Endodermal cell (in vitro differentiated cells): Measurements from ENCODE around the gene GTF3C1. TPM values are rescaled to one million over a fixed set of nuclear protein-coding genes. Genes with fewer than 3 reads are reported as not detected.

ENCODE experiments used
- DNase-seq: peaks from one replicate; pipeline ENCODE4 v3.0.0-alpha.2; 2017
- H3K27ac ChIP-seq: 2 replicates; pipeline ENCODE4 v1.5.1; 2013; ENCODE audit warnings: mild to moderate bottlenecking, low read depth, low read length, moderate library complexity
- H3K27me3 ChIP-seq: 2 replicates; pipeline ENCODE4 v1.6.1; 2013; ENCODE audit warnings: mild to moderate bottlenecking, low read length, moderate library complexity; ENCODE audit not compliant: insufficient read depth, control insufficient read depth, poor library complexity, severe bottlenecking
- H3K36me3 ChIP-seq: 2 replicates; pipeline ENCODE4 v1.7.0; 2013; ENCODE audit warnings: mild to moderate bottlenecking, low read length, moderate library complexity; ENCODE audit not compliant: control insufficient read depth, insufficient read depth
- H3K4me1 ChIP-seq: one replicate; pipeline ENCODE4 v1.7.0; 2013; ENCODE audit warnings: low read length; ENCODE audit not compliant: control insufficient read depth, insufficient read depth
- H3K4me3 ChIP-seq: 2 replicates; pipeline ENCODE4 v1.5.1; 2013; ENCODE audit warnings: mild to moderate bottlenecking, low read length, moderate library complexity
- H3K9ac ChIP-seq: 2 replicates; pipeline ENCODE4 v1.6.1; 2013; ENCODE audit warnings: mild to moderate bottlenecking, low read length, moderate library complexity; ENCODE audit not compliant: poor library complexity, severe bottlenecking; ENCODE audit errors: extremely low read depth
- H3K9me3 ChIP-seq: 2 replicates; pipeline ENCODE4 v1.6.1; 2013; ENCODE audit warnings: mild to moderate bottlenecking, low read length, moderate library complexity; ENCODE audit not compliant: control insufficient read depth
- H3K27ac Mint-ChIP-seq: 2 replicates; pipeline ENCODE4 v1.8.0; 2020; ENCODE audit warnings: mixed read lengths
- H3K27me3 Mint-ChIP-seq: 2 replicates; pipeline ENCODE4 v1.8.0; 2021; ENCODE audit warnings: mild to moderate bottlenecking, mixed read lengths; ENCODE audit not compliant: insufficient read depth
- H3K36me3 Mint-ChIP-seq: 2 replicates; pipeline ENCODE4 v1.8.0; 2020; ENCODE audit warnings: low read depth, mixed read lengths
- H3K4me1 Mint-ChIP-seq: 2 replicates; pipeline ENCODE4 v1.8.0; 2020; ENCODE audit warnings: mixed read lengths
- H3K4me3 Mint-ChIP-seq: 2 replicates; pipeline ENCODE4 v1.8.0; 2020; ENCODE audit warnings: mild to moderate bottlenecking, moderate library complexity, mixed read lengths
- H3K9me3 Mint-ChIP-seq: 2 replicates; pipeline ENCODE4 v1.8.0; 2020; ENCODE audit warnings: mild to moderate bottlenecking, mixed read lengths
- WGBS, 2 experiments: methylation state at CpG; one replicate each; pipeline versions ENCODE4 v1.1.5 to v1.1.7; 2013; ENCODE audit warnings: missing lambda C conversion rate in 2 of 2, mixed read lengths in 1 of 2; ENCODE audit not compliant: insufficient coverage in 1 of 2, insufficient read length in 1 of 2; 5-methylcytosine and 5-hydroxymethylcytosine counted together
- total RNA-seq, 2 donors: library from RNA; stranded (reverse); fragmentation: NEBNext Ultra II Directional in 1 of 2; extraction: Animal tissue kit (Norgen Biotek cat#: 25700) in 1 of 2; gene quantifications; 2 replicates in 1 of 2; 3 replicates in 1 of 2; pipeline ENCODE4 v1.2.1, GENCODE V29; 2021
- TF ChIP-seq, protein P1 (sequence below): fragments of 200-600 bp; sonication (generic); conservative IDR thresholded peaks from 2 replicates; pipeline ENCODE4 v1.5.0; 2021; ENCODE audit warnings: antibody characterized with exemption, mild to moderate bottlenecking

GTF3C1 gene
- total RNA-seq, 2 donors from 2014 or later = 138 TPM

DNA sequence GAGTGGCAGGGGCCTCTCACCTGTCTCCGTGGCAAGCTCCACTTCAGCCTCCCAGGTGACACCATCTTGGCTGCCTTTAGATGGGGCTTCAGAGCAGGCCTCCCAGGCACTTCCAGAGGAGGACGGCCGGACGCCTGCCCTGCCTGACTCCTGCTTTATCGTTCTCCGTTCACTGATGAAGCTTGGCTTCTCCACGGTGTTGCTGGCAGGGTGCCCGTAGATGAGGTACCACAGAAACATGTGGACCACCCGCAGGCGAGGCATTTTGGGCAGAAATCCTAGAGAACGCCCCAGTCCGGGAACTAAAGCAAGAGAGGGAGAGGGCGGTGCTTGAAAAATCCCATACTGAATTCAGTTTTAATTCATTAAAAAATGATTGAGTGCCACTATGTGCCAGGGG is 54.5 kb downstream of the GTF3C1 start:
- H3K4me1 ChIP-seq = peaks cover 3% of the 10 kb centered on the region
- TF ChIP-seq, protein P1, sequence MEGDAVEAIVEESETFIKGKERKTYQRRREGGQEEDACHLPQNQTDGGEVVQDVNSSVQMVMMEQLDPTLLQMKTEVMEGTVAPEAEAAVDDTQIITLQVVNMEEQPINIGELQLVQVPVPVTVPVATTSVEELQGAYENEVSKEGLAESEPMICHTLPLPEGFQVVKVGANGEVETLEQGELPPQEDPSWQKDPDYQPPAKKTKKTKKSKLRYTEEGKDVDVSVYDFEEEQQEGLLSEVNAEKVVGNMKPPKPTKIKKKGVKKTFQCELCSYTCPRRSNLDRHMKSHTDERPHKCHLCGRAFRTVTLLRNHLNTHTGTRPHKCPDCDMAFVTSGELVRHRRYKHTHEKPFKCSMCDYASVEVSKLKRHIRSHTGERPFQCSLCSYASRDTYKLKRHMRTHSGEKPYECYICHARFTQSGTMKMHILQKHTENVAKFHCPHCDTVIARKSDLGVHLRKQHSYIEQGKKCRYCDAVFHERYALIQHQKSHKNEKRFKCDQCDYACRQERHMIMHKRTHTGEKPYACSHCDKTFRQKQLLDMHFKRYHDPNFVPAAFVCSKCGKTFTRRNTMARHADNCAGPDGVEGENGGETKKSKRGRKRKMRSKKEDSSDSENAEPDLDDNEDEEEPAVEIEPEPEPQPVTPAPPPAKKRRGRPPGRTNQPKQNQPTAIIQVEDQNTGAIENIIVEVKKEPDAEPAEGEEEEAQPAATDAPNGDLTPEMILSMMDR = no peak
- H3K27me3 Mint-ChIP-seq = no peaks in the 10 kb centered on the region
- H3K36me3 ChIP-seq = peaks cover 98% of the 10 kb centered on the region
- H3K4me3 Mint-ChIP-seq = no peak overlapping the region
- H3K9me3 Mint-ChIP-seq = no peaks in the 10 kb centered on the region
- DNase-seq = no peak
- peaks cover 4% of the 10 kb centered on the region for H3K4me1 Mint-ChIP-seq
- H3K27ac ChIP-seq = no peak overlapping the region
- no peak overlapping the region for H3K27ac Mint-ChIP-seq
- 96% methylated on average over 12 to 13 of the region's 13 CpGs for WGBS, 2 experiments
- no peak overlapping the region for H3K4me3 ChIP-seq
- H3K36me3 Mint-ChIP-seq = peaks cover 83% of the 10 kb centered on the region
- H3K27me3 ChIP-seq = no peaks in the 10 kb centered on the region
- H3K9ac ChIP-seq = no peak overlapping the region
- H3K9me3 ChIP-seq = no peaks in the 10 kb centered on the region

DNA sequence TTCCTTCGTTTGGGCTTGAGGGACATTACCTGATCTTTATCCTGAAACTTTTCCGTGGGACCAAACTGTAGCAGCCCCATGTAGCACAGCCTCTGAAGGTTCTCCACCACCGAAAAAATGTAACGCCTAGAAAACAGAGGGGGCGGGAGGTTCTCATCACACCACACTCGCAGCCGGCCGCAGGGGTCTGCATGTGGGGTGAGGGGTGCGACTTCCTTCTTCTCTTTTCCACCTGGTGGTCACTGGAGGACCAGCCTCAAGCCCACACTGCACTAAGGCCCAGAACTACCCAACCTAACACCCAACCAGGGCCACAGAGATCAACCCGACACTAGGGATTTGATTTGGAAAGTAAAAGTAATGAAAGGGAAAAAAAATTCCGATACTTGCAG is 57.1 kb downstream of the GTF3C1 start:
- Histone ChIP-seq H3K36me3 (peaks cover 99% of the 10 kb centered on the region), H3K4me1 (peaks cover 3% of the 10 kb centered on the region), H3K27ac (no peak overlapping the region), H3K9ac (no peak overlapping the region), H3K4me3 (no peak overlapping the region), H3K9me3 (no peaks in the 10 kb centered on the region), H3K27me3 (no peaks in the 10 kb centered on the region)
- Mint-ChIP-seq H3K4me1 (peaks cover 4% of the 10 kb centered on the region), H3K27ac (peak overlapping the region; percentile 86), H3K36me3 (peaks cover 81% of the 10 kb centered on the region), H3K9me3 (no peaks in the 10 kb centered on the region), H3K27me3 (no peaks in the 10 kb centered on the region), H3K4me3 (no peak overlapping the region)
- DNase-seq = peak; percentile 82
- TF ChIP-seq, protein P1 = peak; percentile 50
- WGBS, 2 experiments = 89 to 96% methylated on average over 2 to 9 of the region's 11 CpGs

DNA sequence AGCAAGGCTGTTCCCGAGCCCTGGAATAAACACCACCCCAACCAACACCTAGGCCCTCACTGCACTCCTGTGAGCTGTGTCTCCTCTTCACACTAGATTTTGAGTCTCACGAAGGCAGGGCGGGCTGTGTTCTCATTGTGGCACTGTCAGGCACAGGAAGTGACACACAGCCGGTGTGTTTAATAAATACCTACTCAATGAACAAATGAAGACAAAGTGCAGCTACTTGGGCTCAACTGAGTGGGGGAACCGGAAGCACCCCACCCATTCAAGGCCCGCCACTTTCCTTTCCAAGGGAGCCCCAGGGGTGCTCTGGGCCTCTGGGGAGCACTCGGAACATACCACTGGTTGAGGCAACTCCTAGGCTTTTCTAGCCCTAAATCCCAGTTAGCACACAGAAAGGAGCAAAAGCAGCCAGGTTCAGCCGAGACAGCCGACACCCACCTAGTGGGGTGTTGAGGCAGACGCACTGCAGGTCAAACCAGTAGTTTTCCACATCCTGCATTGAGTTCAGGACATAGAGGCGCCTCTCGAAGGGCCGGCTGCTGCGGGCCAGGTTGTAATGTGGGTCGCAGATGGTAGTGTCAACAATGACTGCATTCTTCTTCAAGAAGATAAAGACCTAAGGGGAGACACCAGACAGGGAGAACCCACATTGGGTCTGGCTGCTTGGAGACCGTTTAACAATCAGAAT is 57.7 kb downstream of the GTF3C1 start:
- no peaks in the 10 kb centered on the region for H3K9me3 Mint-ChIP-seq
- H3K27ac Mint-ChIP-seq = peak overlapping the region; percentile 86

More for the DNA sequence above, 57.7 kb downstream of the GTF3C1 start:
- no peak overlapping the region for H3K4me3 Mint-ChIP-seq
- Histone ChIP-seq H3K36me3 (peaks cover 97% of the 10 kb centered on the region), H3K27me3 (no peaks in the 10 kb centered on the region), H3K27ac (no peak overlapping the region), H3K9me3 (no peaks in the 10 kb centered on the region), H3K4me3 (no peak overlapping the region), H3K4me1 (peaks cover 3% of the 10 kb centered on the region), H3K9ac (no peak overlapping the region)
- 96 to 97% methylated on average over 7 to 16 of the region's 16 CpGs for WGBS, 2 experiments
- peaks cover 81% of the 10 kb centered on the region for H3K36me3 Mint-ChIP-seq
- H3K27me3 Mint-ChIP-seq = no peaks in the 10 kb centered on the region
- TF ChIP-seq, protein P1 = no peak
- peak; percentile 53 for DNase-seq
- H3K4me1 Mint-ChIP-seq = peaks cover 4% of the 10 kb centered on the region
